Measurements from ENCODE around the gene PYM1. TPM values are rescaled to one million over a fixed set of nuclear protein-coding genes. Genes with fewer than 3 reads are reported as not detected.
A peak's percentile ranks its signal among the peaks of the same experiment; 100 is the strongest.

The PYM1 gene
- total and polyA plus RNA-seq, 2 of the 13 experiments (the other 11 are each of a cell fraction or from before 2014, with no cell fraction given), result 44.0 to 51.8 TPM

- TF ChIP-seq ZNF574 (CRISPR knock-in tag; IDR thresholded peaks at IDR 0.05) (peak; percentile 83), ATF7 (IDR thresholded peaks at IDR 0.05) (no peak), ATF7 (CRISPR knock-in tag; IDR thresholded peaks at IDR 0.05) (0 out of 2 replicates have a peak, but pooled peaks have one; percentile 67), SNAPC2 (CRISPR knock-in tag; IDR thresholded peaks at IDR 0.05) (no peak), RBAK (CRISPR knock-in tag; IDR thresholded peaks at IDR 0.05) (peak; percentile 53; the same call in 1 of the 2 replicates), ATF4 (CRISPR knock-in tag; IDR thresholded peaks at IDR 0.05) (peak in 1 of 2 experiments; percentile 70; a peak in 1 of 4 replicates), ZNF430 (CRISPR knock-in tag; IDR thresholded peaks at IDR 0.05) (peak; percentile 54; the same call in 1 of the 2 replicates), UBTF (CRISPR knock-in tag; IDR thresholded peaks at IDR 0.05) (peak; percentile 94), PITX1 (CRISPR knock-in tag; IDR thresholded peaks at IDR 0.05) (peak; percentile 75), PRMT3 (CRISPR knock-in tag; IDR thresholded peaks at IDR 0.05; ENCODE audit: borderline replicate concordance, low read depth) (no peak), SP5 (CRISPR knock-in tag; IDR thresholded peaks at IDR 0.05; ENCODE audit: borderline replicate concordance, low read depth) (peak; percentile 70; the same call in 1 of the 2 replicates), MEIS1 (CRISPR knock-in tag; IDR thresholded peaks at IDR 0.05; ENCODE audit: borderline replicate concordance) (no peak), SIN3B (IDR thresholded peaks at IDR 0.05; ENCODE audit: low read length) (0 out of 2 replicates have a peak, but pooled peaks have one; percentile 9), RFXANK (CRISPR knock-in tag; IDR thresholded peaks at IDR 0.05) (peak; percentile 81; the same call in 1 of the 2 replicates), SPEN (CRISPR knock-in tag; IDR thresholded peaks at IDR 0.05; ENCODE audit: low read depth) (peak; percentile 84), FOSL2 (CRISPR knock-in tag; IDR thresholded peaks at IDR 0.05) (peak; percentile 66), FOXK2 (IDR thresholded peaks at IDR 0.05) (peak; percentile 86), ZNF446 (CRISPR knock-in tag; IDR thresholded peaks at IDR 0.05) (no peak), ZNF326 (CRISPR knock-in tag; IDR thresholded peaks at IDR 0.05; ENCODE audit: borderline replicate concordance) (no peak), ZNF607 (CRISPR knock-in tag; IDR thresholded peaks at IDR 0.05; ENCODE audit: borderline replicate concordance) (peak; percentile 94), E2F2 (CRISPR knock-in tag; IDR thresholded peaks at IDR 0.05; ENCODE audit: borderline replicate concordance) (no peak), GTF3A (CRISPR knock-in tag; conservative IDR thresholded peaks at IDR 0.05) (no peak; the same call in 1 of the 2 replicates)
- TF ChIP-seq, protein P1, sequence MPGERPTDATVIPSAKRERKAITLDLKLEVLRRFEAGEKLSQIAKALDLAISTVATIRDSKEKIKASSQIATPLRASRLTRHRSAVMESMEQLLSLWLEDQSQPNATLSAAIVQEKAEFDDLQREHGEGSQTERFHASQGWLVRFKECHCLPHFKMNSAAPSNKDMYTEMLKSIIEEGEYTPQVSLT (CRISPR knock-in tag; IDR thresholded peaks at IDR 0.05; ENCODE audit: borderline replicate concordance, low read depth), result no peak
These were observed 46.1 kb upstream of the PYM1 start, which contains the start of gene RAB5B (continued) for GRCh38 chr12:55973599-55974307.

Data from HepG2 (cell line).